GM21526 (cell line): Measurements from ENCODE around the gene CAP2.
"Not testable (repeated sequence)": the region's sequence is repeated elsewhere in the genome, so short reads cannot be mapped to it uniquely, and the experiment has no call there.

ENCODE experiments used
- ATAC-seq: cut with Tn5 transposase; IDR thresholded peaks from one replicate; pipeline ENCODE4 v1.9.1; 2021; ENCODE audit warnings: moderate library complexity; ENCODE audit not compliant: unreplicated experiment, low FRiP score

CAP2 gene

GRCh38 chr6:17497535-17498095, 104.2 kb downstream of the CAP2 start:
- no peak for ATAC-seq

DNA sequence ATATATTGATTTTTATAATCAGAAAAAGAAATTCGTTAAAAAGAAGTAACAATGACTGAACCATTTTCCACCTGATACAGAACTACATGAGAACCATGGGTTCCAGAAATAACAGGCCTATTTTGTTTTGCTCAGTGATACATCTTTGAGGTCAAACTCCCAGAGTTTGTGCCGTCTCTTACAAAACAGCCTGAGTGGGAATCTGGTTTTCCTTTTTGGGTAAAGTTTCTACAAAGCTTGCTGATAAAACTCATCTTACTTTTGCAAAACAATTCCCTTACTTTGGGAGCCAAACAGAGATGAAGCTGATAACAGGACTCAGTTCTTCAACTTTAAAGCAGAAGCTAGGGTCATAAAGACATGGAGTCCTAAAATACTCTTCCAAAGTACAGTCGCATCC, 108.0 kb downstream of the CAP2 start:
- ATAC-seq, result no peak

GRCh38 chr6:17501982-17502704, 108.7 kb downstream of the CAP2 start:
- ATAC-seq, result no peak

- no peak for ATAC-seq
Measured at GRCh38 chr6:17503051-17503450, 109.7 kb downstream of the CAP2 start.

DNA sequence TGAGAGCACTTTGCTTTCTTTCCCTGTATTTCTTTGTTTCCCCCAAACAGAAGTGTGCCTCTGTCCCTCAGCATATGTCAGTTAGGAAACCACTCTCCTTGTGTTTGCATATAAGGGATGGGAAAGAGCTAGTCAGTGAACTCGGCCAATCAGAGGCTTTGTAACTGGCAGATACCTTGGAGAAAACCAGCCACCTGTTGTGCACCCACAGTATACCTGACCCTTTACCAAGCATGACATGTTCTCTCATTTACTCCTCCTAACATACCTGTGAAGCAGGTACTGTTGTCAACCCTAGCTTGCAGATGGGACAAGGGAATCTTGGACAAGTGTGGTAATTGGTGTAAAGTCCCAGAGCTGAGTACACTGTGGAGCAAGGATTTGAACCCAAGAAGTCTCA, 110.6 kb downstream of the CAP2 start:
- ATAC-seq, result no peak

DNA sequence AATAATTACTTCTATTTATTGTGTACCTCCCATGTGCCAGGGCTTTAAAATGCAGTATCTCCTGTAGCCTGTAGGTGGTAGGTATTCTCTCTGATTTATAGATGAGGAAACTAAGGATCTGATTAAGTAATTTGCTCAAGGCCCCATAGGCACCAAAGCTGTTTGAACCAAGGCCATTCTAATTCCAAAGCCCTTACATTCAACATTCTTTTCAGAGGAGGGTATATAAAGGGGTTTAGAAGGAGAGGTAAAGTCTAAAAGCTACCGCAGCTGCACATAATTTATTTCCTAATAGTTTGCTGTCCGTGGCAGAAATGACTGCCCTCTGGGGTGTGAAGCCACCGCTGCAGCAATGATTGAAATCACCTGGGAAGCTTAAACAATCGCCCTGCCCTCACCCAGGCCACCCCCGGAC, 111.7 kb downstream of the CAP2 start:
- no peak for ATAC-seq

GRCh38 chr6:17505767-17506280, 112.4 kb downstream of the CAP2 start:
- no peak for ATAC-seq

GRCh38 chr6:17506531-17506930, 113.1 kb downstream of the CAP2 start:
- no peak for ATAC-seq

DNA sequence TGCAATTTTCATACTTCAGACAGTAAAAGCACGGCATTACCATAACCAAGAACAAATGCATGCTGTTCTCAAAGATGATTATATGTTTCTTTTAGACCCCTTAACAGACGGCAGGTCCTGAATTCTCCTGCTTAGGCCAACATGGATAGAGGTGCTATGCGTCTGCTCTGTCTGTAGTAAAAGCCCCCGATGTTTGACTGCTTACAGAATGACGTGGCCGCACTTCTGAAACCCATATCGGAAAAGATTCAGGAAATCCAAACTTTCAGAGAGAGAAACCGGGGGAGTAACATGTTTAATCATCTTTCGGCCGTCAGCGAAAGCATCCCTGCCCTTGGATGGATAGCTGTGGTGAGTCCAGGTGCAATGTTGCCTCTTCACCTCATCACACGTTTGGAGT, 113.6 kb downstream of the CAP2 start:
- ATAC-seq, result no peak

- no peak for ATAC-seq
Measured at GRCh38 chr6:17511084-17511483, 117.7 kb downstream of the CAP2 start.

DNA sequence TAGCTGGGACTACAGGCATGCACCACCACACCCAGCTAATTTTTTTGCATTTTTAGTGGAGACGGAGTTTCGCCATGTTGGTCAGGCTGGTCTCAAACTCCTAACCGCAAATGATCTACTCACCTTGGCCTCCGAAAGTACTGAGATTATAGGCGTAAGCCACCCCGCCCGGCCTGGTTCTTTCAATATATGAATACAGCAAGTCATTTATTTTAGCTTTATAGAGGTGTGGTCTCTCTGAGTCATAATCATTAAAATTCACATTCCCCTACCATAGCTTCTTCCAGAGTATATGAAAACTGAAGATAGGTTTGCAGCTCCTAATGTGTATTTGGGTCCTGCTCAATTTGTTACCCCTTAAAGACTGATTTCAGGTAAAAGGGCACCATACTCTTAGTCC, 118.2 kb downstream of the CAP2 start:
- no peak for ATAC-seq

- no peak for ATAC-seq
Measured at GRCh38 chr6:17519120-17519519, 125.7 kb downstream of the CAP2 start.

GRCh38 chr6:17525637-17526036, 132.2 kb downstream of the CAP2 start:
- ATAC-seq, result no peak

DNA sequence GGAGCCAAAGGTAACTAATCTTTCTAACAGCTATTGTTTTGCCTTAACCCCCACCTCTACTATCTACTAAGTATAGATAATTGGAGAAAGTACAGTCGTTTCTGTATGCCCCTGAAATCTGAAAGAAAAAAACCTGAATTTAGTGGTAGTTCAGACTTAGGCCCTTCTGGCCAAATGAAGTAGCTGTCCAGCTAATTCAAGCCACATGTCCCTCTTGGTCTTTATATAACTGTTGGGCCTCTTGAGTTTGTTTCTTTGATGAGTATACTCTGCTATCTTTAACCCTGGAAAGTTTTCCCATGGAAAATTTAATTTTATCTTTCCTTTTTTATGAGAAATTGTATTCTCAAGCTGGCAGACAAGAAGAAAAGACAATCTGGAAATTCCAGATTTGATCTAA, 133.7 kb downstream of the CAP2 start:
- ATAC-seq, result no peak

DNA sequence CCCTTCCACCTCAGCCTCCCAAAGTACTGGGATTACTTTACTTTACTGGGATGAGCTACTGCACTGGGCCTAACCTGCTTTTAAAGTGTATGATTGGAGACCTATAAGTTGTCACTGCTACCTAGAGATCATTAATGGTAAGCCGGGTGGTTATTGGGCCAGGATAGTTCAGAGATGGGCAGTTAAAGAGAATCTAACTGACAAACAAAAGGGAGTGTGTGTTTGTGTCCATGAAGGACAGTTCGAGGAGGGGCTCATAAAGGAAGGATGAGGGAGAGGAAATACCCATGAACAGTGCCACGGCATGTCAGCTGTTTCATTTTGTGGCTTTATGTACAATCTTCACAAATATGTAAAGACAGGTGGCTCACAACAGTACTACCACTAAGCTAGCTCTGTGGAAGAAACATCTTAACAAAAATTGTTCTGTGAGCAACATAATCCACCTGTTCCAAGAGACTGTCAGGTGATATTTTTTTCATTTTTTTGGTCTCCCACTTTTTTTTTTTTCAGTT, 137.0 kb downstream of the CAP2 start:
- ATAC-seq, result no peak

GRCh38 chr6:17536586-17536985, 143.2 kb downstream of the CAP2 start:
- no peak for ATAC-seq

GRCh38 chr6:17542243-17542642, 148.8 kb downstream of the CAP2 start:
- no peak for ATAC-seq

DNA sequence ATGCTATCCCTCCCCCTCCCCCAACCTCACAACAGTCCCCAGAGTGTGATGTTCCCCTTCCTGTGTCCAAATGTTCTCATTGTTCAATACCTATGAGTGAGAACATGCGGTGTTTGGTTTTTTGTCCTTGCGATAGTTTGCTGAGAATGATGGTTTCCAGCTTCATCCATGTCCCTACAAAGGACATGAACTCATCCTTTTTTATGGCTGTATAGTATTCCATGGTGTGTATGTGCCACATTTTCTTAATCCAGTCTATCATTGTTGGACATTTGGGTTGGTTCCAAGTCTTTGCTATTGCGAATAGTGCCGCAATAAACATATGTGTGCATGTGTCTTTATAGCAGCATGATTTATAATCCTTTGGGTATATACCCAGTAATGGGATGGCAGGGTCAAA, 152.3 kb downstream of the CAP2 start:
- ATAC-seq, result not testable (repeated sequence)

GRCh38 chr6:17551383-17551958, 158.1 kb downstream of the CAP2 start:
- ATAC-seq, result no peak

DNA sequence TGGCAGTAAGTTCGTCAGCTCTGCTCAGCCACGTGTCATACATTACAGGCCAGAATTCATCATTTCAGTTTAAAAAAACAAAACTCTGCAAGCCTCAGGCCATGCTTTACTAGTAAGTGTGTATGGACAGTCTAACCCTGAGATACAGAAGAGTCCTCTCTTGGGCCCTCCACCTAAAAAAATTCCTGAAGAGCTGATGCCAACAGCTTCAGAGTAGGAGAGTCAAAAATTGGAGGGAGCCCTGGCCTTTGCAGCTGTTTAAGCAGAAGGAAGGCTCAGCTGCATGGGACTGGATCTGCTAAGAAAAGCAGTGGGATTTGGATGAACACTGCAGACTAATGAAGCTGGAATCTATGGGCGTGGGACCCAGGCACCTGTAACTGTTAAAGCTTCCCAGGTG, 159.5 kb downstream of the CAP2 start:
- ATAC-seq, result no peak

DNA sequence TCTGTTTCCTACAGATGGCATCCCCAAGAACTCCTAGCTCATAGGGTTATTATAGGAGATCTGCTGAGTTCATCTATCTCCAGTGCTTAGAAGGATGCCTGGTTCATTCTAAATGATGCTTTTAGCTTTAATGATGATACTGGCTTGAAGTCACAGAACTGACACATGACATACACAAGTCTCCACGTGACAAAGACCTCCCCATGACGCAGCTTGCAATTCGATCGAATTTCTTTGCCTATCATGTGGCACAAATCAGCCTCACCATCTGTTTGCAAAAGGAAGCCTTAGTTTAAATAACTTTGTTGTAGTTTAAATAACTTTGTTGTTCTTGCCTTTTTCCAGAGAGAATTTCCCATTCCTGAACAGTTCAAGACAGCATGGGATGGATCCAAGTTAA, 162.6 kb downstream of the CAP2 start:
- ATAC-seq, result no peak

DNA sequence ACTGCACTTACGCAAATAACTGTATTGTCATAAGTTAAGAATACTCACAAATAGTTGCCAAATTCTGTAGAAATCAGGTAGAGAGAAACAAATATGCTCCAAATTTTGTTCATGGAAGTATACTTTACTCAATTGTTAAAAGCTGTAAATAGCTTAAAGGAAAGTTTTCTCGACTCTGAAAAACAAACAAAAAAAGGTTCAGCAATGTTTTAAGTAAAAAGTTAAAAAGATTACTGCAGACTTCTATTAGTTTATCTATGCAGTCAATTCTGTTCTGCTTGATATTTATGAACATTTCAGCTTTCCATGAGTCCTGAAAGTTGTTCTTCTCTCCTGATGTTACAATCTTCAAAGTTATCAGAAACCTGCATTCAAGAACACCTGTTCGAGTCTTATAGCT, 169.2 kb downstream of the CAP2 start:
- no peak for ATAC-seq
